Neural progenitor cell (in vitro differentiated cells): ENCODE results near the gene GRAMD1B.

Experiments
- EZH2 ChIP-seq: fragments of 200-600 bp; sonication (generic); IDR thresholded peaks from 2 replicates; pipeline ENCODE4 v1.6.1; 2017; ENCODE audit warnings: antibody characterized with exemption, mild to moderate bottlenecking, moderate library complexity
- EZH2phosphoT487 ChIP-seq: fragments of 200-600 bp; sonication (generic); IDR thresholded peaks from 2 replicates; pipeline ENCODE4 v1.6.1; 2017; ENCODE audit warnings: antibody characterized with exemption
- TF ChIP-seq, protein P1 (sequence below): fragments of 200-600 bp; sonication (generic); IDR thresholded peaks from 2 replicates; pipeline ENCODE4 v1.5.1; 2017; ENCODE audit warnings: antibody characterized with exemption, mild to moderate bottlenecking

DNA sequence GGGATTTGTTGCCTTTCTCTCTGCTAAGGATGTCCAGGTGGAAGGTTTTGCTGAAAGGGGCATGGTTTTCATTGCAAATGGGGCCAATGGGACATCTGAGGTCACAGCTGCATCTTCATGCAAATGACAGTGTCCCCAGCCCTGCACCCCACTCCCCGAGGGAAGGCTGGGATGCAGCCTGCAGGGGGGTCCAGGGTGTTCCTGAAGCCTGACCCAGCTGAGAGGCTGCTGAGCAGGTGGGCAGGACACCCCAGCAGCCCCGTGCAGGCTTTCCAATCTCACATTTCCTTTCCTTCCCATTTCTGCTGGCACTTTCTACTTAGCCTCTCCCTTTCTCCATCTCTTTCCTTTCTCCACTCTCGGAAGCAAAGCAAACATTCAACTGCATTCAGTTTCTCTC is 146.0 kb downstream of the GRAMD1B start:
- TF ChIP-seq, protein P1, sequence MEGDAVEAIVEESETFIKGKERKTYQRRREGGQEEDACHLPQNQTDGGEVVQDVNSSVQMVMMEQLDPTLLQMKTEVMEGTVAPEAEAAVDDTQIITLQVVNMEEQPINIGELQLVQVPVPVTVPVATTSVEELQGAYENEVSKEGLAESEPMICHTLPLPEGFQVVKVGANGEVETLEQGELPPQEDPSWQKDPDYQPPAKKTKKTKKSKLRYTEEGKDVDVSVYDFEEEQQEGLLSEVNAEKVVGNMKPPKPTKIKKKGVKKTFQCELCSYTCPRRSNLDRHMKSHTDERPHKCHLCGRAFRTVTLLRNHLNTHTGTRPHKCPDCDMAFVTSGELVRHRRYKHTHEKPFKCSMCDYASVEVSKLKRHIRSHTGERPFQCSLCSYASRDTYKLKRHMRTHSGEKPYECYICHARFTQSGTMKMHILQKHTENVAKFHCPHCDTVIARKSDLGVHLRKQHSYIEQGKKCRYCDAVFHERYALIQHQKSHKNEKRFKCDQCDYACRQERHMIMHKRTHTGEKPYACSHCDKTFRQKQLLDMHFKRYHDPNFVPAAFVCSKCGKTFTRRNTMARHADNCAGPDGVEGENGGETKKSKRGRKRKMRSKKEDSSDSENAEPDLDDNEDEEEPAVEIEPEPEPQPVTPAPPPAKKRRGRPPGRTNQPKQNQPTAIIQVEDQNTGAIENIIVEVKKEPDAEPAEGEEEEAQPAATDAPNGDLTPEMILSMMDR = no peak
- TF ChIP-seq EZH2 (no peak), EZH2phosphoT487 (no peak)
